B cell (primary cell): Measurements from ENCODE around the gene ST3GAL3.

Experiments used
- EZH2 ChIP-seq: IDR thresholded peaks from 2 replicates; pipeline ENCODE4 v1.6.1; 2012; ENCODE audit warnings: borderline replicate concordance, low read depth, mild to moderate bottlenecking, moderate library complexity, low read length; ENCODE audit not compliant: insufficient read depth, poor library complexity, severe bottlenecking
- TF ChIP-seq, protein P1 (sequence below): fragments of 200-600 bp; IDR thresholded peaks from one replicate; pipeline ENCODE4 v1.8.0; 2022; ENCODE audit warnings: antibody characterized with exemption, mild to moderate bottlenecking

DNA sequence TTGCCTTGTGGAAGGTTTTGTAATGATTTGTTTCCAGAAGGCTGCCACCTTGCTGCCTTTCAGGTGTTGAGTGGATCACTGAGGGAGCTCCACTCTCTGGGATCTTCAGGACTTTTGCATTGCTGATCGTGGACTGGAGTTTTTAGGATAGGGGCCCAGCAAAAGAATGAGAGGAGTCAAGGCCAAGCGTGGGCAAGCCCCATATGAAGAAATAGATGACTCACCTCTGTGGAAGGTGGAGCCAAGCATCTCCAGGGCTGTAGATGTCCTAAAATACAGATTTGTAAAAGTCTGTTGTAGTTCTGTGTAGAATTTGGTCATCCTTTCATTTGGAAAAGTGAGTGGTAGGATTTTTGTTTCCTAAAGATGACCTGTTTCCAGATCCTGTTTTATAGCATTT is 67.0 kb downstream of the ST3GAL3 start:
- no peak for TF ChIP-seq EZH2
- TF ChIP-seq, protein P1, sequence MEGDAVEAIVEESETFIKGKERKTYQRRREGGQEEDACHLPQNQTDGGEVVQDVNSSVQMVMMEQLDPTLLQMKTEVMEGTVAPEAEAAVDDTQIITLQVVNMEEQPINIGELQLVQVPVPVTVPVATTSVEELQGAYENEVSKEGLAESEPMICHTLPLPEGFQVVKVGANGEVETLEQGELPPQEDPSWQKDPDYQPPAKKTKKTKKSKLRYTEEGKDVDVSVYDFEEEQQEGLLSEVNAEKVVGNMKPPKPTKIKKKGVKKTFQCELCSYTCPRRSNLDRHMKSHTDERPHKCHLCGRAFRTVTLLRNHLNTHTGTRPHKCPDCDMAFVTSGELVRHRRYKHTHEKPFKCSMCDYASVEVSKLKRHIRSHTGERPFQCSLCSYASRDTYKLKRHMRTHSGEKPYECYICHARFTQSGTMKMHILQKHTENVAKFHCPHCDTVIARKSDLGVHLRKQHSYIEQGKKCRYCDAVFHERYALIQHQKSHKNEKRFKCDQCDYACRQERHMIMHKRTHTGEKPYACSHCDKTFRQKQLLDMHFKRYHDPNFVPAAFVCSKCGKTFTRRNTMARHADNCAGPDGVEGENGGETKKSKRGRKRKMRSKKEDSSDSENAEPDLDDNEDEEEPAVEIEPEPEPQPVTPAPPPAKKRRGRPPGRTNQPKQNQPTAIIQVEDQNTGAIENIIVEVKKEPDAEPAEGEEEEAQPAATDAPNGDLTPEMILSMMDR, result no peak
